NCI-H524 (cell line): ENCODE results near the gene HORMAD2.

ENCODE experiments used
- DNase-seq, 2 experiments: peaks; one replicate each; lab custom pipeline; 2025; lab: John Stamatoyannopoulos, UW

HORMAD2 gene

DNA sequence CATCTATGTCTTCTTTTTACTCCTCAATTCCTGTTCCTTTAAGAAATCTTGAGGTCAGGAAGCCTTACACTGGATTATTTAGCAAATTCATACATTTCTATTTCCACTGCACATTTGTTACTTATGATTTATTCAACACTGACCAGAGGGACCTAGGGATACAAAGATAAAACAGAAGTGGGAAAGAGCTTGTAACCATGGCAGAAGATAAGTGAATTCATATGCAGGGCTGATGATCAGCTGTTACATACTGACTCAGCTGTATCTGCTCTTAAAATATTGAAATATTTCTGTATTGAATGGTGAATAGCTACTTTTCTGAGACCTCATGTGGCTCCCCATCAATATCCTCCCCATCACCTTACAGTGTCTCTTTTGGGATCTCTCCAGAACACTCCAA, 25.2 kb downstream of the HORMAD2 start:
- DNase-seq, result no peak

DNA sequence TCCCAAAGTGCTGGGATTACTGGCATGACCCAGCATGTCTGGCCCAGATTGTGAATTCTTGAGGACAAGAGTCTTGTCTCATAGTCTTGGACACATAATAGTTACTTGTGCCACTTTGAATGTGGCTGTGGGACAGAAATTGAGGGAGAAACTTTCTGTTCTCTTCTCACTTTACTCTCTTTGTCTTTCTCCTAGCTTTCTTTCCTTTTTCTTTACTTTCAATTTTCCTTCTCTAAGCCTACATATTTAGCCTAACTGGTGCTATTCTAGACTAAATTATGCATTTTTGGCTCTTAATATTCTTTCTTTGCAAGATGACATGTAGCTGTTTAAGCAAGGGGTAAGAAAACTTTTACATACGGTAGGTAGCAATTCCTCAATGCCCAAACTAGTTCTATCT, 33.2 kb downstream of the HORMAD2 start:
- no peak for DNase-seq

DNA sequence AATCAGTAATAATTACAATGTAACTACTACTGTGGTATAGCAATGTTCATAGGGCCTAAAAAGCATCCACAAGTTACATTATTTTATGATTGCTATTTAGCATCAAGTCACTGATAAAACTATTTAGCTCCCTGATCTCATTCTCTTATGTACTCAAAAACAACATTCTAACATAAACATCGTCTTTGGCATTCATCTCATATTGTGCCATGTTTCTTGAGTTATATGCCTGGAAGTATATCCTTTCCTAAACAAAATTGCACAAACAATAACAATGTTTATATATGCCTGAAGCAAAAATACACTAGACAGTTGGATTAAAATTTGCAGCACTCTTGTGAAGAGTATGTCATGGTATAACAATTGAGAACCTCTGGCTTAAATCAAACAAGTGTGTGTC, 34.1 kb downstream of the HORMAD2 start:
- no peak for DNase-seq

DNA sequence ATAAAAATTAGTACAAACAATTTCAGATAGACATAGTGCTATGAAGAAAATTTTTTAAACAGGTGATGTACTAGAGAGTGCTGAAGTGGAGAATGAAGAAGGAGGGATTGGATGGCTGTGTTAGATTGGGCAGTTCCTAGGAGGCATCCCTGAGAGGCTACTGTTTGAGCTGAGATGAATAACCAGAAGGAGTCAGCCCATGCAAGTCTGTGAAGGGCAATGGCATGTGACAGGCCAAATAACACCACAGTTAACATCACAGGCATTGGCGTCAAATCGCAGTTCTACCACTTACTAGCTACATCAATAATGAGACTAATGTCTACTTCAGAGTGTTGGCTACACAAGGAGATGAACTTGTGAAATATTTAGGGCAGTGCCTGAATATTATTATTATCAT, 35.4 kb downstream of the HORMAD2 start:
- DNase-seq, result no peak

DNA sequence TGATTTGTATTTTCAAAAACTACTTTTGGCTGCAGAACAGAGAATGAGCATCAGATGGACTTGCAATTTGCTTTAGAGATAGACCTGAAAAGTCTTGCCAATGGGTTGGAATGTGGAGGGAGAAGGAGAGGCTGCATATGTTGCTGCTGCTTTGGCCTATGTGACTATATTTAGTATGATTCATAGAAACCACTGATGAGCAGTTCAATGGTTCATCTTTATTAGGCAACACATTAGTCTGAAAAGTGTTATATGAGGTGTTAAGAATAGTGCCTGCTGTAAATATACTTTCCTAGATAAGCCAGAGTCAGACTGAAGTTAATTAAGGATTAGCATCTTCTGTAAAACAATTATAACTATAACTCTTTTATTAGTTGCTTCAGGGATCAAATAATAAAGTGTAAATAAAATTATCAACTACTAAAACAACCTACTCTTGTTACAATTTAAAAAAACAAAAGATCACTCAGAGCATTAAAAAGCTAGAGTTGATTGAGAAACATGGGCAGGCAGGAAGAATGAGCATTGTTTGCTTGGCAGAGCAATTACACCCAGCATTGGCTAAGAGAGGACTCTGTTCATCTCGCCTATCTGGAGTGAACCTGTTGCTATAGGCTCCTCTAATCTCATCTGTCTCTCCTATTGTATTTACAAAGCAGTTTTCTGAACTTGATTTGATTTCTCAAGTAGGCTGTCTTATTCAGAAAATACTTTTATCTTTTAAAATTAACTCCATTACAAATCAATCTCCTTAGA, 36.3 kb downstream of the HORMAD2 start:
- no peak for DNase-seq

DNA sequence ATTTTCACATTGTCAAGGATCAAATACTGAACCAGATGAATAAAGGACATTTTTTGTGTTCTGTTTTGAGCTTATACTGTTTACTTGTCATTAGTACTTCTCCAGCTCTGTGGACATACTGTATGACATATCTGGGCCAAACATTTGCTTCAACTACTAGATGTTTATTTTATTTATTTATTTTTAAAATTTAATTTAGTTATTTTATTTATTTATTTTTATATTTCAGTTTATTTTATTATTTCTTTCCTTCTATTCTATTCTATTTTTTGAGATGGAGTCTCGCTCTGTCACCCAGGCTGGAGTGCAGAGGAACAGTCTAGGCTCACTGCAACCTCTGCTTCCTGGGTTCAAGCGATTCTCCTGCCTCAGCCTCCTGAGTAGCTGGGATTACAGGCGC, 37.0 kb downstream of the HORMAD2 start:
- no peak for DNase-seq

DNA sequence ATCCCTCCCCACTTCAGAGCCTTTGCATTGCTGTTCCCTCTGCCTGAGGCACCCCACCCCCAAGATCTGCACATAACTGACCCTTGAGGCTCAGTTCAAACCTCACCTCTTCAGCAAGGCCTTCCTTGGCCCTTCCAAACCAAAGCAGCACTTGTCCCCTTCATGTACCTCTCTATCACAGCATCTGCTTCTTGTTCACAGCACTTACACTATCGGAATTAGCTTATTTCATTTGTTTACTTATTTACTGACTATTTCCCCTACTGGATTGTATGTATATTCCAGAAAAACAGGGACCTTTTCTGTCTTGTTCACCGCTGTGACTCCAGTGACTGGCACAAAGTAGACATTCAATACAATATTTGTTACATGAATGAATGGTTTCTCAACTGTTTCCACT, 38.0 kb downstream of the HORMAD2 start:
- DNase-seq, result no peak

DNA sequence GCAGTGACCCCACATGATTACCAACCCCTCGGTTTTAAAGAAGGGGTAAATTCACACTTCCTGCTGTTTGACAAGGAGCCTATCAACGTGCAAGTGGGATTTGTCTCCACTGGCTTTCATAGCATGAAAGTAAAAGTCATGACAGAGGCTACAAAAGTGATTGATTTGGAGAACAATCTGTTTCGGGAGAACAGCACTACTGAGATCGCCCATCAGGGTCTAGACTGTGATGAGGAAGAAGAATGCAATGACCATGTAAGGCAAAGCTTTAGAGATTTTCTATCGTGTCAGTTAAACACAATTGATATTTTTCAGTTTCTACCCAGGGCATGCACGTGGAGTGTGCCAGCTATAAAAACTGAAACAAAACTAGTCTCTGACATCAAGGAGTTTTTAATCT, 41.7 kb downstream of the HORMAD2 start:
- no peak for DNase-seq

DNA sequence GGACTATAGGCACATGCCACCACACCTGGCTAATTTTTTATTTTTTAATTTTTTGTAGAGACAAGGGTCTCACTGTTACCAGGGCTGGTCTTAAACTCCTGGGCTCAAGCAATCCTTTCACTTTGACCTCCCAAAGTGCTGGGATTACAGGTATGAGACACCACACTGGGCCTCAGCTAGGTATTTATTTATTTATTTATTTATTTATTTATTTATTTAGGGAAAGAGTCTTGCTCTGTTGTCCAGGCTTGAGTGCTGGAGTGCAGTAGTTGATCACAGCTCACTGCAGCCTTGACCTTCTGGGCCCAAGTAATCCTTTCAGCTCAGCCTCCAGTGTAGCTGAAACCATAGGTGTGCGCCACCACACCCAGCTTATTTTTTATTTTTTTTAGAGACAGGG, 43.2 kb downstream of the HORMAD2 start:
- no peak for DNase-seq

DNA sequence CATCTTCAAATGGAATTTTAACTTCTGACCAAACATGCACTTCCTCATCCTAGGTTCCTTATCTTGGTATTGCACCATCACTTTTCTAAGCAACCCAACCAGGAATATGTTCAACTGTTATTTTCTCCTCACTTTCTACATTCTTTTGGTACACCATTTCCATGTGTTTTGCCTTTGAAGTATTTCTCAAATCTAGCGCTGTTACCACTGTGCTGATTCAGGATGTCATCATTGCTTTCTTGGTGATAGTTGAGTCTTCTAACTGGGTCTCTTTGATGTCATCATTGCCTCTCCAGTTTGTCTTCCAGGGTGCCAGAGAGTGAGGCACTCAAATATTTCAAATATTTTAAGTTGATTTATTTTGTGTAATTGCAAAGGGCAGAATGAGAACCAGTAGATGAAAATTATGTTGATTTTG, 47.5 kb downstream of the HORMAD2 start:
- DNase-seq, result no peak

DNA sequence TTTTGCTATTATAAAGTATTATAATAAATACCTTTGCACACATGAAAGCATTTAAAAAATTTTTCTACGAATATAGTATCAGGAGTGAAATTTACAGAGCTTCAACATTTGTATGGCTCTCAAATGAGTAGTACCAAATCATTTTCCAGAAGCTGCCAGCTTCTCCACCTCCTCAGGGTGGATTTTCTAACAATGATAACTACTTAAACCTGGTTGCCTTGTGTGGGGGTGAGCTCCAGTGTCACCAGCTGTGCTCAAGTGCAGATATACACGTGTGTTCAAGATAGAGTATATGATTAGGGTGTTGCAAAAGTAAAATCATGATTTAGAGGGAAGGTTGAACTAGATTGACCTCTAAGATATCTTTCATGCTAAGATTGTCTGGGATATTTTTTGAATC, 48.2 kb downstream of the HORMAD2 start:
- peak in 1 of 2 experiments; percentile 3 for DNase-seq

DNA sequence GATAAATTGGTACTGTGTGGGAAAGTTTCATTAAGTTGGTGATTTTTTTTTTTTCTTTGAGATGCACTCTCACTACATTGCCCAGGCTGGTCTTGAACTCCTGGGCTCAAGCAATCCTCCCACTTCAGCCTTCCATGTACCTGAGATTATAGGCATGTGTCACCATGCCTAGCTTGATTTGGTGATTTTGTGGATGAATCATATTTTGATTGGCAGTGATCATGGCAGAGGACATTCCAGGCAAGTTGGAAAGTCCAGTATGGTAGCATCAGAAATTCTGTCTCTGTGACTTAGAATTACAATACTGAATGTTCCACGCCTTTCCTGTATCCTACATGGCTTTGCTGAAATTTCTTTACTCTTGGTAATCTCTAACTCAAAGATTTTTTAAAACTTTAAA, 49.4 kb downstream of the HORMAD2 start:
- no peak for DNase-seq

DNA sequence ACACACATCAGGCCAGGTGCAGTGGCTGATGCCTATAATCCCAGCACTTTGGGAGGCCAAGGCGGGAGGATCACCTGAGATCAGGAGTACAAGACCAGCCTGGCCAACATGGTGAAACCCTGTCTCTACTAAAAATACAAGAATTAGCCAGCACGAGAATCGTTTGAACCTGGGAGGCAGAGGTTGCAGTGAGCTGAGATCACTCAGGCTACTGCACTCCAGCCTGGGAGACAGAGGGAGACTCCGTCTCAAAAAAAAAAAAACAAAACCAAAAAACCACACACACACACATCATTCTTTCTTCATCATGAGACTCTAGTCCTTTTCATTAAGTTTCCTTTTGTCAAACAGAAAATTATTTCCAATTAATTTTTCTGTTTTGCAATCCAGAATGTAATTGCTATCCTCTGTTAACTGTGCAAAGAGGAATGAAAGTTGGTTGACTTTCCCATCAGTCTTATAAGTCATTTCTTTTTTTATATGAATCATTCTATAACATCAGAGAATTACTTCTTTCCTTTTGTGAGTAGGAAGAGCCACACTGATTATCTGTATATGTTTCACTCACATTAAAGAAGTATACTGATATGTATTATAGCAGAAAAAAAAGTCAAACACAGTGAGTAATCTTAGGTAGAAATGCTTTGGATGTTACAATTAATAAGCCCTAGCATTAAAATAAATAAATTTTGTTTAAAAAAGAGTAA, 52.2 kb downstream of the HORMAD2 start:
- no peak for DNase-seq

DNA sequence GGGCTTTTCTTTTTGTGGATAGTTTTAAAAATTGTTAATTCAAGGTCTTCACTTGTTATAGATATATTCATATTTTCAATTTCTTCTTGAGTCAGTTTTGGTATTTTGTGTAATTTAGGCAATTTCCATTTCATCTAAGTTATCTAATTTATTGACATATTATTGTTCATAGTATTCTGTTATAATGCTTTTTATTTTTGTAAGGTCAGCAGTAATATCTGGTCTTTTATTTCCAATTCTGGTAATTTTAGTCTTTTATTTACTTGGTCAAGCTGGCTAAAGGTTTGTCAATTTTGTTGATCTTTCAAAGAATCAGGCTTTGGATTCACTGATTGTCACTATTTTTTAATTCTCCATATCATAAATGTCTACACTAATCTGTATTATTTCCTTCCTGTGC, 60.1 kb downstream of the HORMAD2 start:
- DNase-seq, result no peak

DNA sequence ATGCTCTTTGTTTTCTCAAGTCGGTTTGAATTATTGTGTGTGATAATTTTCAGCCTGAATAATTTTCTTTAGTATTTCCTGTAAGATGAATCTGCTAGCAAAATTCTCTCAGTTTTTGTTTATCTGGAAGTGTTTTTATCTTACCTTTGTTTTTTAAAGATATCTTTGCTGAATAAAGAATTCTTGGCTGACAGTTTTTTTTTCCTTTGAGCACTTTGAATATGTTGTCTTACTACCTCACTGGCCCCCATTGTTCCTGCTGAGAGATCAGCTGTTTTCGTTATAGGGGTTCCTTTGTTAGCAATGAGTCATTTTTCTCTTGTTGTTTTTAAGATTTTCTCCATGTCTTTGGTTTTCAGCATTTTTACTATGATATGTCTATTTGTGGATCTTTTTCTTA, 63.0 kb downstream of the HORMAD2 start:
- DNase-seq, result no peak

DNA sequence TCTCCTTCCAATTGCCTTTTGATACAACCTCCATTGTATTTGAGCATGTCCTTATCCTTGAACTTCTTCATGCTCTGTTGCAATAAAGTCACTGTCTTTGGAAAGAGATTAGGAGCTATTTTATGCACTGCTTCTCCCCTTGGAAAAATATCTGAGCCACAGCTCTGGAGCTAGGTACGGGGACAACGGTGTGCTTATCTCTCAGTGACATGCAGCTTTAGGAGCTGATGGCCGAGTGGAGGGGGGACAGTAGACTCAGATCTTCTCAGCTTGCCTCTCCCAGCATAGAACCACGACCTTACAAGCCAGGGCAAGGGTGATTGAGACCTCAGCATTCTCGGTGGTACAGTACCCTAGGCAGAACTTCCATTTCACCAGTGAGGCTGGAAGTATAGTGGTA, 64.1 kb downstream of the HORMAD2 start:
- no peak for DNase-seq

DNA sequence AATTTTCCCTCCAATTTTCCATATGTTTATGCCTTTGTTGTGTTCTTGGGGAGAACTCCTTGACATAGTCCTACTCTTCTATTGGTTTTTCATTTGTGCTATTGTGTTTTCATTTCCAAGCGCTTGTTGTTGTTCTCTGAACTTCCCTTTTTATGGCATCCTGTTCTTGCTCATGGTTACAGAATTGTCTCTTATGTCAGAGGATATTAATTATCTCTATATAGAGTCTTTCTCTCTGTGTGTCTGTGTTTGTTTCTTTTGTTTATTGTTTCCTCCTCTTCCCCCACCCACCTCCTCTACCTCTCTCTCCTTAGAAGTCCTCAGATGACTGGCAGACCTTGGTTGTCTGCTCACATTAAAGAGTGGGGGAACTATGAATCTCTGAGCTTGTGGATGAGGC, 69.9 kb downstream of the HORMAD2 start:
- DNase-seq, result no peak

DNA sequence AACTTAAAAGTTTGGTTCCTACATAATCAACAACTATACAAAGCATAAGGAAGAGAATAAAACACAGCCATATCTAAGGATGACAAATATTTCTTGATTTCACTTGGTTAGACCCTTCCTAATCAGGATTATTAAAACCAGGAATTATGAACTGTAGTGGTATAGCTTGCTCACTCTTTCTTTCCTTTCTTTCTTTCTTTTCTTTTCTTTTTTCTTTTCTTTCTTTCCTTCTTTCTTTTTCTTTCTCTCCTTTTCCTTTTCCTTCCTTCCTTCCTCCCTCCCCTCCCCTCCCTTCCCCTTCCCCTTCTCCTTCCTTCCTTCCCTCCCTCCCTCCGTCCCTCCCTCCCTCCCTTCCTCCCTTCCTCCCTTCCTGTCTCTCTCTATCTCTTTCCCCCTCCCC, 78.0 kb downstream of the HORMAD2 start:
- no peak for DNase-seq

DNA sequence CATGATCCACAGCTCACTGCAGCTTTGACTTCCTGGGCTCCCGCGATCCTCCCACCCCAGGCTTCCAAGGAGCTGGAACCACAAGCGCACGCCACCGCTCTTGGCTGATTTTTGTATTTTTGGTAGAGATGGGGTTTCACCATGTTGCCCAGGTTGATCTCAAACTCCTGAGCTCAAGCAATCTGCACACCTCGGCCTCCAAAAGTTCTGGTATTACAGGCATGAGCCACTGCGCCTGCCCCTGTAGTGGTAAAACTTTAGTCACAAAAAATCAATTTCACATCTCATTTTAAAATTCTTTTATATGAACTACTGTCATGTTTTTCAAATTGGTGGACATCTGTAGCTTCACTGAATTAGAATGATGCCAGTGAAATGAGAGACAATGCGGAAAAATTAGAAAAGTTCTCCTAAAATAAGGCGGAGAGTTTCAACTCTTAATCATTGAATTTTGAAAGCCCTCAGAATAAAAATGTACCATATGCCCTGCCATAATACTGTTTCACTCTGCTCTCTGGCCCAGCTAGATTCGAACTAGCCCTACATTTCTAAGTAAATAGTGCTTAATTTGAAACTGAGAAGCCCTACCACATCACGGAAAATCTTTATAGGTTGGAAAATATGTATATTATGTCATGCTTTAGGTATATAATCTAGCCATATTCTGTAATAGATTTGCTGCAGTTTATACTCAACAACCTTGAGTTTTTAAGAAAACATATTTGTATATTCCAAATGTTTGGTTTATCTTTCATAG, 78.7 kb downstream of the HORMAD2 start:
- DNase-seq, result no peak

DNA sequence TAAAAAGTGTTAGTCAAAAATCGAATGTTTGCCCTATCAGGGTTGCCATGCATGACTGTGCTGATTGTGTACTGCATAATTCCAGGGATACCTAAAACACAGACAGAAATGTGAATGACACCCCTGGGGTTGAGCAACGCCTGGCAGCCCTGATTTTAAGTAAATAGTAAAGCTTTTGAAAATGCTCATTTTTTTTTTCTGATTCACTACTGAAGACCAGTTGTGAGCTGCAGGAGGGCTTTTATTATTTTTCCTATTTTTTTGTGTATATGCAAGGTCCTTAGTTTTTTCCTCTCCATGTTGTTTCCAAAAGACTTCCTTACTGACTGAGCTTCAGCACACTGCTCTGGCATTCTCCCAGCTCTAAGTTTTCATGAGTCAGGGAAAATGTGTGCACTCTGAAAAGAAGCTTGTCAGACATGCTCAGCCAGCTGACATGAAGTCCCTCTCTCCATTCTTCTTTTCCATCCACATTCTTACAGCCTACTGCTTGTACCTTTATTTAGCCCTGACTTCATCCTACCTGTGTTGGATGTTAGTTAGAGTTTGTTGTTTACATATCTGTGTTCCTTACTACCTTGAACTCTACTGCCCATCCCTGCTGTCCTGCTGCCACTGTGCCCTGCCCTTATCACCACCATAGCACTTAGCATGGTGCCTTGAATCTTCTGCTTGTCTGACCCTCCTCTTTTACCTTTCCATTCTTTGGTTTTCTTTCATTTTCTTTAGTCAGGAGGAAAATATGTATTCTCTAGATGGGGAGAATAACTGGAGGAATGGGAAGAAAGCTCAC, 79.5 kb downstream of the HORMAD2 start:
- no peak for DNase-seq

DNA sequence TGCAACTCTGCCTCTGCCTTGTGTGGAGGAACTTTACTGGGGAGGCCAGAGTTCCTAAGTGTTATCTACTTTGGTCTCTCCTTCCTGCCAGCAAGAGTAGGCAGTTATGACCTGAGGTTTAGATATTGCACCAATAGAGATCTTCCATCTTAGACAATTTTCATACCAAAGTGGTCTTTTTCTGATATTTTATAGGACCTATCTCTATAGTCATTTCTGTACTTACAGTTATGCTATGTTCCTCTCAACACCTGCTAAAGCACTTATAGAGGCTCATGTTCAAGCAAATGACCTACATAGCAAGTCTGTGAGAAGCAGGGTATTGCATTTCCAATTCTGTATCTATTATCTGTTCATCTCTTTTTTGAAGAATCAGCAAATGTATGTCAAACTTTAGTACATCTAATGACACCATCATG, 80.8 kb downstream of the HORMAD2 start:
- no peak for DNase-seq

DNA sequence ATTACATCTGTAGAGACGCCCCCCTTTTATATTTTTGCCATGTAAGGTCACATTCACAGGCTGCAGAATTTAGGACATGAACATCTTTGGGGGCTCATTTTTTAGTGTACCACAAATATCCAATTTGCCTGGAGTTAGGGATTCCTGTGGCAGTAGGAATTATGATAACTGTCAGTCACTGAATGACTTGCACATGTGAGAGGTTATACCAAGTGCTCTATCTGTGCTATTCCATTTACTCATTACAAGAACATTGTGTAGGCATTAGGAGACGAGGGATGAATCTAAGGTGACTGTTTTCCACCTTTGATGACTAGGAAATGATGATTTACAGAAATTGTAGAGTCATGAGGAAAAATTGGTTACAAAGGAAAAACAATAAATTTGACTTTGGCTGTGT, 87.0 kb downstream of the HORMAD2 start:
- no peak for DNase-seq
